ENCODE data around the gene APP. TPM values are rescaled to one million over a fixed set of nuclear protein-coding genes. Genes with fewer than 3 reads are reported as not detected.

APP gene
- total RNA-seq, 1 donor from 2014 or later, result 334 TPM

- DNase-seq (ENCODE audit: low spot score), result no peak
- intact Hi-C loops (cut with DNase I), result no loop called here
These were observed 57.6 kb downstream of the APP start for GRCh38 chr21:26112975-26113374.

- DNase-seq (ENCODE audit: low spot score), result no peak
- intact Hi-C loops (cut with DNase I), result no loop called here
These were observed 58.3 kb downstream of the APP start for GRCh38 chr21:26112127-26112742.

GRCh38 chr21:26110715-26111114 is 59.9 kb downstream of the APP start:
- DNase-seq (ENCODE audit: low spot score), result no peak
- intact Hi-C loops (cut with DNase I), result no loop called here

- intact Hi-C loops (cut with DNase I), result loop anchor here (5.0 kb wide), 1 partner anchor 40 kb away; no protein-coding TSS in a partner anchor
- no peak for DNase-seq (ENCODE audit: low spot score)
These were observed 63.1 kb downstream of the APP start for GRCh38 chr21:26107429-26107828.

- DNase-seq (ENCODE audit: low spot score), result no peak
- intact Hi-C loops (cut with DNase I), result loop anchor here (5.0 kb wide), 1 partner anchor 39 kb away; no protein-coding TSS in a partner anchor
These were observed 64.0 kb downstream of the APP start for GRCh38 chr21:26106562-26106961.

- DNase-seq (ENCODE audit: low spot score), result no peak
- intact Hi-C loops (cut with DNase I), result loop anchor here (5.0 kb wide), 1 partner anchor 39 kb away; no protein-coding TSS in a partner anchor
These were observed 64.8 kb downstream of the APP start for GRCh38 chr21:26105819-26106218.

- intact Hi-C loops (cut with DNase I), result no loop called here
- DNase-seq (ENCODE audit: low spot score), result no peak
These were observed 70.0 kb downstream of the APP start for GRCh38 chr21:26100573-26100972.

- no peak for DNase-seq (ENCODE audit: low spot score)
- intact Hi-C loops (cut with DNase I), result no loop called here
These were observed 70.9 kb downstream of the APP start for GRCh38 chr21:26099610-26100219.

- intact Hi-C loops (cut with DNase I), result no loop called here
- DNase-seq (ENCODE audit: low spot score), result no peak
These were observed 71.7 kb downstream of the APP start for GRCh38 chr21:26098772-26099397.

- intact Hi-C loops (cut with DNase I), result no loop called here
- DNase-seq (ENCODE audit: low spot score), result no peak
These were observed 73.1 kb downstream of the APP start for GRCh38 chr21:26097475-26097874.

GRCh38 chr21:26096494-26097371 is 73.8 kb downstream of the APP start:
- intact Hi-C loops (cut with DNase I), result no loop called here

GRCh38 chr21:26095131-26095530 is 75.4 kb downstream of the APP start:
- intact Hi-C loops (cut with DNase I), result no loop called here
- DNase-seq (ENCODE audit: low spot score), result no peak

More at GRCh38 chr21:26096494-26097371, 73.8 kb downstream of the APP start:
- DNase-seq (ENCODE audit: low spot score), result no peak

- no peak for DNase-seq (ENCODE audit: low spot score)
- intact Hi-C loops (cut with DNase I), result no loop called here
These were observed 77.4 kb downstream of the APP start for GRCh38 chr21:26093122-26093521.

- intact Hi-C loops (cut with DNase I), result no loop called here
- no peak for DNase-seq (ENCODE audit: low spot score)
These were observed 79.0 kb downstream of the APP start for GRCh38 chr21:26091480-26092018.

GRCh38 chr21:26089730-26090129 is 80.8 kb downstream of the APP start:
- intact Hi-C loops (cut with DNase I), result no loop called here
- no peak for DNase-seq (ENCODE audit: low spot score)

- intact Hi-C loops (cut with DNase I), result no loop called here
- no peak for DNase-seq (ENCODE audit: low spot score)
These were observed 83.2 kb downstream of the APP start for GRCh38 chr21:26087223-26087918.

GRCh38 chr21:26085882-26086281 is 84.7 kb downstream of the APP start:
- DNase-seq (ENCODE audit: low spot score), result no peak
- intact Hi-C loops (cut with DNase I), result no loop called here

GRCh38 chr21:26085127-26085526 is 85.4 kb downstream of the APP start:
- no peak for DNase-seq (ENCODE audit: low spot score)
- intact Hi-C loops (cut with DNase I), result no loop called here

GRCh38 chr21:26082549-26082948 is 88.0 kb downstream of the APP start:
- intact Hi-C loops (cut with DNase I), result no loop called here

More at GRCh38 chr21:26082549-26082948, 88.0 kb downstream of the APP start:
- no peak for DNase-seq (ENCODE audit: low spot score)
